Measurements from ENCODE around the gene CCL23.

- TF ChIP-seq CTCF (conservative IDR thresholded peaks at IDR 0.05; ENCODE audit: low read depth, low read length) (no peak), EZH2 (IDR thresholded peaks at IDR 0.05; ENCODE audit: borderline replicate concordance, low read depth, low read length, poor library complexity, severe bottlenecking) (no peak)
Observed at GRCh38 chr17:35982409-35983191, 35.2 kb downstream of the CCL23 start.

Measured in A673 (cell line).